Measurements from ENCODE around the gene PTGER3. TPM values are rescaled to one million over a fixed set of nuclear protein-coding genes. Genes with fewer than 3 reads are reported as not detected.

PTGER3 gene
- polyA plus RNA-seq, 3 donors = 0.29 TPM; not detected in 2

DNA sequence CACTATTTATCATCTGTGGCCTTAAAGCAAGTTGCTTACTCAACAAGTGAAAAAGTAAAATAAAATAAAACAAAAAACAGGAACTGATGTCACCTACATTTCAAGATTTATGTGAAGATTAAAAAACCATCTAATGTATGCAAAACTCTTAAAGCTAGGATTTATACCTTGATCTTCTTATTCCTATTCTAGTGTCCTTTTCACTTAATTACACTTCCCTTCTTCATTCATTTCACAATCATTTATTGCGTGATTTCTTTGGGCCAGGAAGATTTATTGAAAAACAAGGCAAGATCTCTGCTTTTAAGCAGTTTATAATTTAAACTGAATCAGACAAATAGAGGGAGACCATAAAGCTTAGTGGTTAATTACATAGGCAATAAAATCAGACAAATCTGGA is 18.6 kb downstream of the PTGER3 start:
- WGBS (ENCODE audit: insufficient coverage) = no CpG with 5 or more reads among the region's 1 CpG
- TF ChIP-seq, protein P1, sequence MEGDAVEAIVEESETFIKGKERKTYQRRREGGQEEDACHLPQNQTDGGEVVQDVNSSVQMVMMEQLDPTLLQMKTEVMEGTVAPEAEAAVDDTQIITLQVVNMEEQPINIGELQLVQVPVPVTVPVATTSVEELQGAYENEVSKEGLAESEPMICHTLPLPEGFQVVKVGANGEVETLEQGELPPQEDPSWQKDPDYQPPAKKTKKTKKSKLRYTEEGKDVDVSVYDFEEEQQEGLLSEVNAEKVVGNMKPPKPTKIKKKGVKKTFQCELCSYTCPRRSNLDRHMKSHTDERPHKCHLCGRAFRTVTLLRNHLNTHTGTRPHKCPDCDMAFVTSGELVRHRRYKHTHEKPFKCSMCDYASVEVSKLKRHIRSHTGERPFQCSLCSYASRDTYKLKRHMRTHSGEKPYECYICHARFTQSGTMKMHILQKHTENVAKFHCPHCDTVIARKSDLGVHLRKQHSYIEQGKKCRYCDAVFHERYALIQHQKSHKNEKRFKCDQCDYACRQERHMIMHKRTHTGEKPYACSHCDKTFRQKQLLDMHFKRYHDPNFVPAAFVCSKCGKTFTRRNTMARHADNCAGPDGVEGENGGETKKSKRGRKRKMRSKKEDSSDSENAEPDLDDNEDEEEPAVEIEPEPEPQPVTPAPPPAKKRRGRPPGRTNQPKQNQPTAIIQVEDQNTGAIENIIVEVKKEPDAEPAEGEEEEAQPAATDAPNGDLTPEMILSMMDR (IDR thresholded peaks at IDR 0.05) = no peak
- H3K27ac ChIP-seq (ENCODE audit: low read depth in 1 of 2, low read length in 2 of 2) = no peak overlapping the region
- H3K36me3 ChIP-seq (replicated peaks in 1 of 2; ENCODE audit: control insufficient read depth in 1 of 2, insufficient read depth in 2 of 2, low read length in 2 of 2) = no peaks in the 10 kb centered on the region
- no peak overlapping the region for H3K4me2 ChIP-seq (replicated peaks; ENCODE audit: extremely low read depth, low read length, poor library complexity, severe bottlenecking)
- H3K4me1 Mint-ChIP-seq = peaks cover 9% of the 10 kb centered on the region
- DNase-seq = no peak
- H3K27me3 ChIP-seq (ENCODE audit: control insufficient read depth in 2 of 2, insufficient read depth in 2 of 2, low read length in 2 of 2) = peaks cover 0 to 2% of the 10 kb centered on the region in 2 donors
- H3K4me3 Mint-ChIP-seq = no peak overlapping the region
- H3K27ac Mint-ChIP-seq = no peak overlapping the region
- H3K9me3 ChIP-seq (replicated peaks in 1 of 2; ENCODE audit: control insufficient read depth in 1 of 2, insufficient read depth in 1 of 2, low read length in 2 of 2) = no peaks in the 10 kb centered on the region
- intact Hi-C loops (cut with micrococcal nuclease) = no loop called here
- H3K36me3 Mint-ChIP-seq = no peaks in the 10 kb centered on the region
- peaks cover 0 to 2% (median 0%) of the 10 kb centered on the region in 7 donors for H3K9me3 Mint-ChIP-seq
- H3K79me2 ChIP-seq (ENCODE audit: insufficient read depth, low read length) = no peaks in the 10 kb centered on the region
- H3K27me3 Mint-ChIP-seq (ENCODE audit: low read depth in 3 of 3) = peaks cover 1 to 2% (median 2%) of the 10 kb centered on the region in 3 donors
- no peak overlapping the region for H3K9ac ChIP-seq (ENCODE audit: insufficient read depth, low read length, poor library complexity, severe bottlenecking)
- no peaks in the 10 kb centered on the region for H4K20me1 ChIP-seq (ENCODE audit: insufficient read depth, low read length)
- no peaks in the 10 kb centered on the region for H3K4me1 ChIP-seq (ENCODE audit: control insufficient read depth in 1 of 2, insufficient read depth in 2 of 2, low read length in 2 of 2)
- no peak overlapping the region for H2AFZ ChIP-seq (ENCODE audit: insufficient read depth, low read depth, low read length, poor library complexity, severe bottlenecking)
- no peak overlapping the region for H3K4me3 ChIP-seq (replicated peaks in 1 of 3; ENCODE audit: low read depth in 2 of 3, low read length in 3 of 3)

GRCh38 chr1:71027991-71028390 is 19.6 kb downstream of the PTGER3 start:
- no peak overlapping the region for H3K27ac Mint-ChIP-seq
- H3K79me2 ChIP-seq (ENCODE audit: insufficient read depth, low read length) = no peaks in the 10 kb centered on the region
- H3K4me1 ChIP-seq (ENCODE audit: control insufficient read depth in 1 of 2, insufficient read depth in 2 of 2, low read length in 2 of 2) = no peaks in the 10 kb centered on the region
- H3K36me3 ChIP-seq (replicated peaks in 1 of 2; ENCODE audit: control insufficient read depth in 1 of 2, insufficient read depth in 2 of 2, low read length in 2 of 2) = no peaks in the 10 kb centered on the region
- H3K4me3 ChIP-seq (replicated peaks in 1 of 3; ENCODE audit: low read depth in 2 of 3, low read length in 3 of 3) = no peak overlapping the region
- no peak overlapping the region for H3K4me2 ChIP-seq (replicated peaks; ENCODE audit: extremely low read depth, low read length, poor library complexity, severe bottlenecking)
- H3K9me3 Mint-ChIP-seq = peaks cover 0 to 2% (median 0%) of the 10 kb centered on the region in 7 donors
- H3K9ac ChIP-seq (ENCODE audit: insufficient read depth, low read length, poor library complexity, severe bottlenecking) = no peak overlapping the region
- no peaks in the 10 kb centered on the region for H4K20me1 ChIP-seq (ENCODE audit: insufficient read depth, low read length)
- TF ChIP-seq, protein P1 (IDR thresholded peaks at IDR 0.05) = no peak
- H3K27me3 ChIP-seq (ENCODE audit: control insufficient read depth in 2 of 2, insufficient read depth in 2 of 2, low read length in 2 of 2) = peaks cover 0 to 2% of the 10 kb centered on the region in 2 donors
- DNase-seq = no peak
- no peak overlapping the region for H3K4me3 Mint-ChIP-seq
- H3K27ac ChIP-seq (ENCODE audit: low read depth in 1 of 2, low read length in 2 of 2) = no peak overlapping the region
- 86% methylated on average over 7 of the region's 7 CpGs for WGBS (ENCODE audit: insufficient coverage)
- H3K4me1 Mint-ChIP-seq = peaks cover 8% of the 10 kb centered on the region
- no peaks in the 10 kb centered on the region for H3K9me3 ChIP-seq (replicated peaks in 1 of 2; ENCODE audit: control insufficient read depth in 1 of 2, insufficient read depth in 1 of 2, low read length in 2 of 2)
- no peak overlapping the region for H2AFZ ChIP-seq (ENCODE audit: insufficient read depth, low read depth, low read length, poor library complexity, severe bottlenecking)
- peaks cover 1 to 2% (median 2%) of the 10 kb centered on the region in 3 donors for H3K27me3 Mint-ChIP-seq (ENCODE audit: low read depth in 3 of 3)
- no peaks in the 10 kb centered on the region for H3K36me3 Mint-ChIP-seq
- intact Hi-C loops (cut with micrococcal nuclease) = no loop called here

All from CD14-positive monocyte (primary cell).